Adrenal gland (tissue), 12 donors: Measurements from ENCODE around the gene RRAGB. TPM values are rescaled to one million over a fixed set of nuclear protein-coding genes. Genes with fewer than 3 reads are reported as not detected.
"Not testable (repeated sequence)": the region's sequence is repeated elsewhere in the genome, so short reads cannot be mapped to it uniquely, and the experiment has no call there.

Source experiments
- DNase-seq, 7 donors: peaks; one replicate each; pipeline ENCODE4 v3.0.0-alpha.2; 2019 to 2020
- H3K27ac ChIP-seq, 5 donors: fragments of 200-600 bp; sonication (generic) in 4 of 5; 1 replicate in 3 of 5; 2 replicates in 2 of 5; pipeline versions ENCODE4 v1.5.1 to v1.8.0; 2016 to 2020; ENCODE audit warnings: mild to moderate bottlenecking in 1 of 5
- H3K27me3 ChIP-seq: fragments of 200-600 bp; 2 replicates; pipeline ENCODE4 v1.8.0; 2021
- H3K36me3 ChIP-seq, 2 donors: fragments of 200-600 bp; replicated peaks in 1 of 2; 1 replicate in 1 of 2; 2 replicates in 1 of 2; pipeline versions ENCODE4 v1.5.1 to v1.8.0; 2018 to 2022
- H3K4me1 ChIP-seq, 2 donors: fragments of 200-600 bp; replicated peaks in 1 of 2; 1 replicate in 1 of 2; 2 replicates in 1 of 2; pipeline versions ENCODE4 v1.5.1 to v1.8.0; 2018 to 2021
- H3K4me3 ChIP-seq, 4 donors: fragments of 200-600 bp; sonication (generic) in 3 of 4; one replicate each; pipeline ENCODE4 v1.5.1; 2016 to 2018
- H3K9me3 ChIP-seq, 3 donors: fragments of 200-600 bp; sonication (generic) in 1 of 3; replicated peaks in 1 of 3; 1 replicate in 2 of 3; 2 replicates in 1 of 3; pipeline versions ENCODE4 v1.5.1 to v1.8.0; 2016 to 2021
- CTCF ChIP-seq, 6 experiments: fragments of 450-650 bp in 4 of 6; fragments of 200-600 bp in 2 of 6; sonication (generic) in 1 of 6; IDR thresholded peaks; 1 replicate in 5 of 6; 2 replicates in 1 of 6; pipeline versions ENCODE4 v1.5.1 to v1.8.0; 2016 to 2021; ENCODE audit warnings: antibody characterized with exemption in 6 of 6, mild to moderate bottlenecking in 2 of 6, moderate library complexity in 1 of 6
- POLR2A ChIP-seq, 2 donors: fragments of 450-650 bp; IDR thresholded peaks; one replicate each; pipeline ENCODE4 v1.6.1; 2017; ENCODE audit warnings: antibody characterized with exemption in 2 of 2, mild to moderate bottlenecking in 2 of 2, moderate library complexity in 1 of 2
- WGBS, 4 donors: extraction: QIAGEN DNeasy Blood & Tissue Kit in 2 of 4; methylation state at CpG; one replicate each; pipeline versions ENCODE4 v1.1.5 to v1.1.7; 2013 to 2017; 5-methylcytosine and 5-hydroxymethylcytosine counted together
- intact Hi-C, 2 donors: fragments of 100-400 bp; cut with DNase I; formaldehyde crosslinking; loops; one replicate each; pipeline versions ENCODE4 v1.14.1 to v1.15.0; 2022 to 2023
- polyA plus RNA-seq, 3 donors: library from polyadenylated mRNA; stranded (reverse); fragments of 200-250 nt in 2 of 3; fragments of 350-450 nt in 1 of 3; fragmentation: Illumina TruSeq in 1 of 3; extraction: RNeasy Lipid Tissue Mini Kit (QIAGEN cat#74804) in 1 of 3; gene quantifications; one replicate each; pipeline ENCODE4 v1.2.3, GENCODE V29; 2013 to 2014
- total RNA-seq, 9 donors: library from RNA; depleted of rRNA in 4 of 9; stranded (reverse); fragments of >200 nt in 4 of 9; fragments of 120-200 nt in 1 of 9; fragmentation: NEBNext Ultra II Directional in 1 of 9; extraction: Animal tissue kit (Norgen Biotek cat#: 25700) in 1 of 9; gene quantifications; one replicate each; pipeline versions ENCODE4 v1.1.0 to v1.2.4, GENCODE V29; 2013 to 2023
- donor health status: healthy with polysubstance abuse.
- donor health status: Bipolar disorder and iron deficiency.
- donor health status: DM: yes; HTN: yes; CAD: no.
- donor health status: DM: no; HTN: no; CAD: no.
- donor health status: DM: no; HTN: no; CAD: no.
- donor health status: DM: yes; HTN: yes; CAD: no.

The RRAGB gene
- total and polyA plus RNA-seq, 12 donors, result 12.6 to 215 (median 23.0) TPM

GRCh38 chrX:55695227-55696018 is 22.1 kb upstream of the RRAGB start:
- H3K4me1 ChIP-seq, result no peaks in the 10 kb centered on the region
- WGBS, 4 donors, result 54 to 68% (median 62%) methylated on average over 5 of the region's 5 CpGs
- no peaks in the 10 kb centered on the region for H3K9me3 ChIP-seq
- H3K36me3 ChIP-seq, result no peaks in the 10 kb centered on the region
- intact Hi-C loops, result no loop called here
- H3K4me3 ChIP-seq, result no peak overlapping the region
- H3K27me3 ChIP-seq, result peaks cover 10% of the 10 kb centered on the region
- DNase-seq, result no peak
- H3K27ac ChIP-seq, result no peak overlapping the region
- TF ChIP-seq CTCF (IDR thresholded peaks at IDR 0.05) (no peak), POLR2A (IDR thresholded peaks at IDR 0.05) (no peak)

GRCh38 chrX:55697381-55697780 is 20.2 kb upstream of the RRAGB start:
- Histone ChIP-seq H3K4me1 (no peaks in the 10 kb centered on the region), H3K9me3 (no peaks in the 10 kb centered on the region), H3K4me3 (no peak overlapping the region), H3K36me3 (no peaks in the 10 kb centered on the region), H3K27me3 (peaks cover 10% of the 10 kb centered on the region), H3K27ac (no peak overlapping the region)
- WGBS, 4 donors, result 38 to 71% (median 55%) methylated on average over 1 of the region's 1 CpG
- DNase-seq, result no peak
- intact Hi-C loops, result no loop called here
- TF ChIP-seq CTCF (IDR thresholded peaks at IDR 0.05) (no peak), POLR2A (IDR thresholded peaks at IDR 0.05) (no peak)

- Histone ChIP-seq H3K4me1 (no peaks in the 10 kb centered on the region), H3K27ac (no peak overlapping the region), H3K36me3 (no peaks in the 10 kb centered on the region), H3K27me3 (peaks cover 8% of the 10 kb centered on the region), H3K4me3 (no peak overlapping the region), H3K9me3 (no peaks in the 10 kb centered on the region)
- intact Hi-C loops, result no loop called here
- TF ChIP-seq CTCF (IDR thresholded peaks at IDR 0.05), result no peak
- TF ChIP-seq POLR2A (IDR thresholded peaks at IDR 0.05), result no peak
- 25 to 58% (median 43%) methylated on average over 3 to 5 of the region's 5 CpGs; no CpG with 5 or more reads in 1 of the 4 donors for WGBS, 4 donors
- DNase-seq, result no peak
Observed at GRCh38 chrX:55702671-55703070, 14.9 kb upstream of the RRAGB start.

GRCh38 chrX:55703436-55703835 is 14.1 kb upstream of the RRAGB start:
- H3K27me3 ChIP-seq, H3K4me1 ChIP-seq, intact Hi-C loops, H3K27ac ChIP-seq, DNase-seq, H3K36me3 ChIP-seq, H3K9me3 ChIP-seq, H3K4me3 ChIP-seq: not testable (repeated sequence)
- 58 to 81% (median 62%) methylated on average over 2 of the region's 2 CpGs for WGBS, 4 donors

GRCh38 chrX:55705066-55705465 is 12.5 kb upstream of the RRAGB start:
- 56 to 69% (median 63%) methylated on average over 5 of the region's 5 CpGs for WGBS, 4 donors
- H3K4me1 ChIP-seq, H3K9me3 ChIP-seq, intact Hi-C loops, H3K27me3 ChIP-seq, H3K36me3 ChIP-seq, H3K4me3 ChIP-seq, DNase-seq, H3K27ac ChIP-seq: not testable (repeated sequence)
